Adrenal gland (tissue), 12 donors: ENCODE results near the gene ZNF174. TPM values are rescaled to one million over a fixed set of nuclear protein-coding genes. Genes with fewer than 3 reads are reported as not detected.

Experiments
- DNase-seq, 7 donors: peaks; one replicate each; pipeline ENCODE4 v3.0.0-alpha.2; 2019 to 2020
- H3K27ac ChIP-seq, 5 donors: fragments of 200-600 bp; sonication (generic) in 4 of 5; 1 replicate in 3 of 5; 2 replicates in 2 of 5; pipeline versions ENCODE4 v1.5.1 to v1.8.0; 2016 to 2020; ENCODE audit warnings: mild to moderate bottlenecking in 1 of 5
- H3K27me3 ChIP-seq: fragments of 200-600 bp; 2 replicates; pipeline ENCODE4 v1.8.0; 2021
- H3K36me3 ChIP-seq, 2 donors: fragments of 200-600 bp; replicated peaks in 1 of 2; 1 replicate in 1 of 2; 2 replicates in 1 of 2; pipeline versions ENCODE4 v1.5.1 to v1.8.0; 2018 to 2022
- H3K4me1 ChIP-seq, 2 donors: fragments of 200-600 bp; replicated peaks in 1 of 2; 1 replicate in 1 of 2; 2 replicates in 1 of 2; pipeline versions ENCODE4 v1.5.1 to v1.8.0; 2018 to 2021
- H3K4me3 ChIP-seq, 4 donors: fragments of 200-600 bp; sonication (generic) in 3 of 4; one replicate each; pipeline ENCODE4 v1.5.1; 2016 to 2018
- H3K9me3 ChIP-seq, 3 donors: fragments of 200-600 bp; sonication (generic) in 1 of 3; replicated peaks in 1 of 3; 1 replicate in 2 of 3; 2 replicates in 1 of 3; pipeline versions ENCODE4 v1.5.1 to v1.8.0; 2016 to 2021
- CTCF ChIP-seq, 6 experiments: fragments of 450-650 bp in 4 of 6; fragments of 200-600 bp in 2 of 6; sonication (generic) in 1 of 6; IDR thresholded peaks; 1 replicate in 5 of 6; 2 replicates in 1 of 6; pipeline versions ENCODE4 v1.5.1 to v1.8.0; 2016 to 2021; ENCODE audit warnings: antibody characterized with exemption in 6 of 6, mild to moderate bottlenecking in 2 of 6, moderate library complexity in 1 of 6
- POLR2A ChIP-seq, 2 donors: fragments of 450-650 bp; IDR thresholded peaks; one replicate each; pipeline ENCODE4 v1.6.1; 2017; ENCODE audit warnings: antibody characterized with exemption in 2 of 2, mild to moderate bottlenecking in 2 of 2, moderate library complexity in 1 of 2
- WGBS, 4 donors: extraction: QIAGEN DNeasy Blood & Tissue Kit in 2 of 4; methylation state at CpG; one replicate each; pipeline versions ENCODE4 v1.1.5 to v1.1.7; 2013 to 2017; 5-methylcytosine and 5-hydroxymethylcytosine counted together
- intact Hi-C, 2 donors: fragments of 100-400 bp; cut with DNase I; formaldehyde crosslinking; loops; one replicate each; pipeline versions ENCODE4 v1.14.1 to v1.15.0; 2022 to 2023
- polyA plus RNA-seq, 3 donors: library from polyadenylated mRNA; stranded (reverse); fragments of 200-250 nt in 2 of 3; fragments of 350-450 nt in 1 of 3; fragmentation: Illumina TruSeq in 1 of 3; extraction: RNeasy Lipid Tissue Mini Kit (QIAGEN cat#74804) in 1 of 3; gene quantifications; one replicate each; pipeline ENCODE4 v1.2.3, GENCODE V29; 2013 to 2014
- total RNA-seq, 9 donors: library from RNA; depleted of rRNA in 4 of 9; stranded (reverse); fragments of >200 nt in 4 of 9; fragments of 120-200 nt in 1 of 9; fragmentation: NEBNext Ultra II Directional in 1 of 9; extraction: Animal tissue kit (Norgen Biotek cat#: 25700) in 1 of 9; gene quantifications; one replicate each; pipeline versions ENCODE4 v1.1.0 to v1.2.4, GENCODE V29; 2013 to 2023
- donor health status: healthy with polysubstance abuse.
- donor health status: Bipolar disorder and iron deficiency.
- donor health status: DM: yes; HTN: yes; CAD: no.
- donor health status: DM: no; HTN: no; CAD: no.
- donor health status: DM: no; HTN: no; CAD: no.
- donor health status: DM: yes; HTN: yes; CAD: no.

ZNF174 gene
- total and polyA plus RNA-seq, 12 donors, result 4.1 to 22.2 (median 10.8) TPM

- WGBS, 4 donors, result 93 to 98% (median 96%) methylated on average over 12 of the region's 12 CpGs
- peaks cover 0 to 17% of the 10 kb centered on the region in 2 donors for H3K36me3 ChIP-seq
- no peak for DNase-seq
- intact Hi-C loops, result loop anchor here in 1 of 2 donors (10.0 kb wide), 1 partner anchor 94 kb away; no protein-coding TSS in a partner anchor
- TF ChIP-seq CTCF (IDR thresholded peaks at IDR 0.05) (no peak), POLR2A (IDR thresholded peaks at IDR 0.05) (no peak)
- H3K4me3 ChIP-seq, result peak overlapping the region in 1 of 4 donors; percentile 3
- no peaks in the 10 kb centered on the region for H3K27me3 ChIP-seq
- peaks cover 15 to 58% (median 15%) of the 10 kb centered on the region in 3 donors for H3K9me3 ChIP-seq
- no peak overlapping the region for H3K27ac ChIP-seq
- no peaks in the 10 kb centered on the region for H3K4me1 ChIP-seq
Observed at GRCh38 chr16:3408561-3409197, 7.7 kb downstream of the ZNF174 start.

GRCh38 chr16:3413730-3414379, 12.8 kb downstream of the ZNF174 start:
- no peaks in the 10 kb centered on the region for H3K27me3 ChIP-seq
- TF ChIP-seq CTCF (IDR thresholded peaks at IDR 0.05), result no peak
- no peak for TF ChIP-seq POLR2A (IDR thresholded peaks at IDR 0.05)
- no peak for DNase-seq
- H3K9me3 ChIP-seq, result peaks cover under 1 to 29% (median 8%) of the 10 kb centered on the region in 3 donors
- no peak overlapping the region for H3K27ac ChIP-seq
- 32 to 49% (median 41%) methylated on average over 9 to 29 of the region's 29 CpGs for WGBS, 4 donors
- intact Hi-C loops, result no loop called here
- H3K36me3 ChIP-seq, result no peaks in the 10 kb centered on the region
- H3K4me1 ChIP-seq, result no peaks in the 10 kb centered on the region
- H3K4me3 ChIP-seq, result no peak overlapping the region

- Histone ChIP-seq H3K36me3 (peaks cover 0 to 13% of the 10 kb centered on the region in 2 donors), H3K27me3 (no peaks in the 10 kb centered on the region), H3K9me3 (no peaks in the 10 kb centered on the region), H3K27ac (no peak overlapping the region), H3K4me1 (no peaks in the 10 kb centered on the region), H3K4me3 (peak overlapping the region in 1 of 4 donors; percentile 29)
- WGBS, 4 donors, result 52 to 73% (median 64%) methylated on average over 10 to 26 of the region's 26 CpGs
- TF ChIP-seq POLR2A (IDR thresholded peaks at IDR 0.05), result no peak
- peak; percentile 28 to 72 (median 46) for DNase-seq
- intact Hi-C loops, result no loop called here
Observed at GRCh38 chr16:3431779-3432219, 30.8 kb downstream of the ZNF174 start.

- Histone ChIP-seq H3K9me3 (no peaks in the 10 kb centered on the region), H3K4me3 (no peak overlapping the region), H3K36me3 (peaks cover 0 to 13% of the 10 kb centered on the region in 2 donors), H3K27ac (no peak overlapping the region), H3K27me3 (no peaks in the 10 kb centered on the region), H3K4me1 (no peaks in the 10 kb centered on the region)
- no peak for TF ChIP-seq CTCF (IDR thresholded peaks at IDR 0.05)
- intact Hi-C loops, result no loop called here
- DNase-seq, result no peak
Observed at GRCh38 chr16:3434373-3434772, 33.4 kb downstream of the ZNF174 start.
